GM21447 (cell line): ENCODE data around the gene PXYLP1.
"Not testable (repeated sequence)": the region's sequence is repeated elsewhere in the genome, so short reads cannot be mapped to it uniquely, and the experiment has no call there.

ENCODE experiments used
- ATAC-seq: cut with Tn5 transposase; IDR thresholded peaks from one replicate; pipeline ENCODE4 v1.9.1; 2021; ENCODE audit not compliant: unreplicated experiment

Gene PXYLP1

GRCh38 chr3:141291559-141292355 is 60.1 kb downstream of the PXYLP1 start:
- ATAC-seq: no peak

GRCh38 chr3:141292356-141293058 is 60.9 kb downstream of the PXYLP1 start:
- no peak for ATAC-seq

GRCh38 chr3:141294301-141294700 is 62.7 kb downstream of the PXYLP1 start:
- ATAC-seq: no peak

GRCh38 chr3:141294848-141295247 is 63.2 kb downstream of the PXYLP1 start:
- ATAC-seq: no peak

- ATAC-seq: not testable (repeated sequence)
Measured at GRCh38 chr3:141300426-141300825, 68.8 kb downstream of the PXYLP1 start.

- no peak for ATAC-seq
Measured at GRCh38 chr3:141302364-141303141, 70.9 kb downstream of the PXYLP1 start.

GRCh38 chr3:141303481-141304223 is 72.0 kb downstream of the PXYLP1 start:
- peak; percentile 72 for ATAC-seq

GRCh38 chr3:141305436-141305835 is 73.8 kb downstream of the PXYLP1 start:
- ATAC-seq: no peak

- ATAC-seq: no peak
Measured at GRCh38 chr3:141306276-141306675, 74.7 kb downstream of the PXYLP1 start.

- ATAC-seq: no peak
Measured at GRCh38 chr3:141306922-141307321, 75.3 kb downstream of the PXYLP1 start.

- no peak for ATAC-seq
Measured at GRCh38 chr3:141307351-141308059, 75.9 kb downstream of the PXYLP1 start.

- ATAC-seq: no peak
Measured at GRCh38 chr3:141308588-141309218, 77.1 kb downstream of the PXYLP1 start.

- ATAC-seq: no peak
Measured at GRCh38 chr3:141311170-141311495, 79.5 kb downstream of the PXYLP1 start.

- peak; percentile 99 for ATAC-seq
Measured at GRCh38 chr3:141311496-141312353, 80.1 kb downstream of the PXYLP1 start.

GRCh38 chr3:141312354-141313092 is 80.9 kb downstream of the PXYLP1 start:
- ATAC-seq: no peak

- no peak for ATAC-seq
Measured at GRCh38 chr3:141313093-141313683, 81.6 kb downstream of the PXYLP1 start.

- not testable (repeated sequence) for ATAC-seq
Measured at GRCh38 chr3:141314415-141314814, 82.8 kb downstream of the PXYLP1 start.

- no peak for ATAC-seq
Measured at GRCh38 chr3:141316851-141317250, 85.2 kb downstream of the PXYLP1 start.
